Natural killer cell (primary cell): ENCODE measurements around the gene SACM1L. TPM values are rescaled to one million over a fixed set of nuclear protein-coding genes. Genes with fewer than 3 reads are reported as not detected.
"Not testable (repeated sequence)": the region's sequence is repeated elsewhere in the genome, so short reads cannot be mapped to it uniquely, and the experiment has no call there.

ENCODE experiments used
- ATAC-seq, 3 donors: fragments of 150-1000 bp in 2 of 3; fragments of 200-7000 bp in 1 of 3; cut with Tn5 transposase; 1 replicate in 1 of 3; 2 replicates in 2 of 3; pipeline ENCODE4 v1.10.0; 2021; ENCODE audit warnings: mild to moderate bottlenecking in 2 of 3, moderate library complexity in 2 of 3
- DNase-seq, 2 donors: peaks; one replicate each; pipeline versions ENCODE4 v3.0.0 to v3.0.0-alpha.2; 2013 to 2021; ENCODE audit warnings: mixed read lengths in 1 of 2
- H3K27ac ChIP-seq: one replicate; pipeline ENCODE4 v1.5.1; 2013; ENCODE audit warnings: mild to moderate bottlenecking, low read length
- H3K27me3 ChIP-seq: one replicate; pipeline ENCODE4 v1.6.1; 2013; ENCODE audit warnings: low read length; ENCODE audit not compliant: control insufficient read depth, insufficient read depth
- H3K36me3 ChIP-seq: one replicate; pipeline ENCODE4 v1.6.1; 2013; ENCODE audit warnings: low read length; ENCODE audit not compliant: control insufficient read depth, insufficient read depth
- H3K4me1 ChIP-seq: one replicate; pipeline ENCODE4 v1.6.1; 2013; ENCODE audit warnings: low read length; ENCODE audit not compliant: control insufficient read depth, insufficient read depth
- H3K4me3 ChIP-seq: one replicate; pipeline ENCODE4 v1.5.1; 2013; ENCODE audit warnings: low read length
- H3K9me3 ChIP-seq: one replicate; pipeline ENCODE4 v1.6.1; 2013; ENCODE audit warnings: low read length; ENCODE audit not compliant: control insufficient read depth, insufficient read depth
- H3K27ac Mint-ChIP-seq, 2 donors: one replicate each; pipeline ENCODE4 v1.8.0; 2022; ENCODE audit warnings: mild to moderate bottlenecking in 2 of 2, mixed read lengths in 2 of 2, moderate library complexity in 1 of 2
- H3K27me3 Mint-ChIP-seq, 2 donors: one replicate each; pipeline ENCODE4 v1.8.0; 2022; ENCODE audit warnings: low read depth in 2 of 2, mixed read lengths in 2 of 2
- H3K36me3 Mint-ChIP-seq: one replicate; pipeline ENCODE4 v1.8.0; 2022; ENCODE audit warnings: mixed read lengths
- H3K4me1 Mint-ChIP-seq, 2 donors: one replicate each; pipeline ENCODE4 v1.8.0; 2022; ENCODE audit warnings: mixed read lengths in 2 of 2
- H3K4me3 Mint-ChIP-seq: one replicate; pipeline ENCODE4 v1.8.0; 2022; ENCODE audit warnings: mild to moderate bottlenecking, moderate library complexity, mixed read lengths
- H3K9me3 Mint-ChIP-seq, 2 donors: one replicate each; pipeline ENCODE4 v1.8.0; 2022; ENCODE audit warnings: mixed read lengths in 2 of 2
- WGBS: methylation state at CpG from one replicate; pipeline ENCODE4 v1.1.7; 2013; ENCODE audit warnings: missing lambda C conversion rate; ENCODE audit not compliant: insufficient coverage; 5-methylcytosine and 5-hydroxymethylcytosine counted together
- intact Hi-C: fragments of 100-400 bp; cut with micrococcal nuclease; formaldehyde crosslinking; loops from one replicate; pipeline ENCODE4 v1.14.2; 2022
- total RNA-seq, 4 donors: library from RNA; stranded (reverse); fragments of 120-200 nt in 1 of 4; gene quantifications; one replicate each; pipeline versions ENCODE4 v1.2.3 to v1.2.4, GENCODE V29; 2013 to 2022
- TF ChIP-seq, protein P1 (sequence below): fragments of 200-600 bp; IDR thresholded peaks from one replicate; pipeline ENCODE4 v1.8.0; 2022; ENCODE audit warnings: antibody characterized with exemption

The SACM1L gene
- total RNA-seq, 3 donors from 2014 or later (not counting 1 experiment from before 2014, with no cell fraction given) = 93.2 to 110 (median 93.9) TPM

GRCh38 chr3:45692866-45693265 is 3.7 kb downstream of the SACM1L start:
- Mint-ChIP-seq H3K36me3 (peaks cover 7% of the 10 kb centered on the region), H3K27me3 (peaks cover 4 to 7% of the 10 kb centered on the region in 2 donors), H3K4me3 (peak overlapping the region; percentile 88), H3K4me1 (peaks cover 84 to 86% of the 10 kb centered on the region in 2 donors), H3K9me3 (no peaks in the 10 kb centered on the region), H3K27ac (peak overlapping the region; percentile 97 to 100)
- ATAC-seq (no peak), DNase-seq (no peak)
- TF ChIP-seq, protein P1, sequence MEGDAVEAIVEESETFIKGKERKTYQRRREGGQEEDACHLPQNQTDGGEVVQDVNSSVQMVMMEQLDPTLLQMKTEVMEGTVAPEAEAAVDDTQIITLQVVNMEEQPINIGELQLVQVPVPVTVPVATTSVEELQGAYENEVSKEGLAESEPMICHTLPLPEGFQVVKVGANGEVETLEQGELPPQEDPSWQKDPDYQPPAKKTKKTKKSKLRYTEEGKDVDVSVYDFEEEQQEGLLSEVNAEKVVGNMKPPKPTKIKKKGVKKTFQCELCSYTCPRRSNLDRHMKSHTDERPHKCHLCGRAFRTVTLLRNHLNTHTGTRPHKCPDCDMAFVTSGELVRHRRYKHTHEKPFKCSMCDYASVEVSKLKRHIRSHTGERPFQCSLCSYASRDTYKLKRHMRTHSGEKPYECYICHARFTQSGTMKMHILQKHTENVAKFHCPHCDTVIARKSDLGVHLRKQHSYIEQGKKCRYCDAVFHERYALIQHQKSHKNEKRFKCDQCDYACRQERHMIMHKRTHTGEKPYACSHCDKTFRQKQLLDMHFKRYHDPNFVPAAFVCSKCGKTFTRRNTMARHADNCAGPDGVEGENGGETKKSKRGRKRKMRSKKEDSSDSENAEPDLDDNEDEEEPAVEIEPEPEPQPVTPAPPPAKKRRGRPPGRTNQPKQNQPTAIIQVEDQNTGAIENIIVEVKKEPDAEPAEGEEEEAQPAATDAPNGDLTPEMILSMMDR = no peak
- H3K27ac ChIP-seq = peak overlapping the region; percentile 85
- no peaks in the 10 kb centered on the region for H3K9me3 ChIP-seq
- intact Hi-C loops = loop anchor here (10.0 kb wide), 2 partner anchors 152 to 302 kb away; partner anchors contain the start of genes FYCO1 and LZTFL1
- peaks cover 14% of the 10 kb centered on the region for H3K36me3 ChIP-seq
- no peaks in the 10 kb centered on the region for H3K27me3 ChIP-seq
- no peak overlapping the region for H3K4me3 ChIP-seq
- 78% methylated on average over 2 of the region's 3 CpGs for WGBS
- peaks cover 65% of the 10 kb centered on the region for H3K4me1 ChIP-seq

- 8% methylated on average over 3 of the region's 3 CpGs for WGBS
- peak in 1 of 2 donors; percentile 85 for DNase-seq
- Histone ChIP-seq H3K27ac (peak overlapping the region; percentile 85), H3K9me3 (no peaks in the 10 kb centered on the region), H3K4me3 (no peak overlapping the region), H3K36me3 (peaks cover 14% of the 10 kb centered on the region), H3K27me3 (no peaks in the 10 kb centered on the region), H3K4me1 (peaks cover 58% of the 10 kb centered on the region)
- Mint-ChIP-seq H3K27ac (peak overlapping the region; percentile 97 to 100), H3K4me3 (peak overlapping the region; percentile 88), H3K36me3 (peaks cover 3% of the 10 kb centered on the region), H3K27me3 (peaks cover 1 to 3% of the 10 kb centered on the region in 2 donors), H3K4me1 (peaks cover 76 to 83% of the 10 kb centered on the region in 2 donors), H3K9me3 (no peaks in the 10 kb centered on the region)
- intact Hi-C loops = loop anchor here (10.0 kb wide), 2 partner anchors 151 to 301 kb away; partner anchors contain the start of genes FYCO1 and LZTFL1
- TF ChIP-seq, protein P1 = no peak
- ATAC-seq = peak; percentile 33 to 46 (median 44)
Measured at GRCh38 chr3:45693941-45694521, 4.8 kb downstream of the SACM1L start.

GRCh38 chr3:45695166-45695565 is 6.0 kb downstream of the SACM1L start:
- 59% methylated on average over 4 of the region's 4 CpGs for WGBS
- Histone ChIP-seq H3K36me3 (peaks cover 14% of the 10 kb centered on the region), H3K4me1 (peaks cover 63% of the 10 kb centered on the region), H3K27ac (peak overlapping the region; percentile 85)
- not testable (repeated sequence) for H3K27me3 ChIP-seq, DNase-seq, H3K9me3 Mint-ChIP-seq, H3K27me3 Mint-ChIP-seq, ATAC-seq, H3K4me3 ChIP-seq, H3K9me3 ChIP-seq, H3K36me3 Mint-ChIP-seq
- Mint-ChIP-seq H3K4me3 (peak overlapping the region; percentile 88), H3K27ac (peak overlapping the region; percentile 97 to 100), H3K4me1 (peaks cover 76 to 83% of the 10 kb centered on the region in 2 donors)
- intact Hi-C loops = loop anchor here (10.0 kb wide), 2 partner anchors 150 to 300 kb away; partner anchors contain the start of genes FYCO1 and LZTFL1

DNA sequence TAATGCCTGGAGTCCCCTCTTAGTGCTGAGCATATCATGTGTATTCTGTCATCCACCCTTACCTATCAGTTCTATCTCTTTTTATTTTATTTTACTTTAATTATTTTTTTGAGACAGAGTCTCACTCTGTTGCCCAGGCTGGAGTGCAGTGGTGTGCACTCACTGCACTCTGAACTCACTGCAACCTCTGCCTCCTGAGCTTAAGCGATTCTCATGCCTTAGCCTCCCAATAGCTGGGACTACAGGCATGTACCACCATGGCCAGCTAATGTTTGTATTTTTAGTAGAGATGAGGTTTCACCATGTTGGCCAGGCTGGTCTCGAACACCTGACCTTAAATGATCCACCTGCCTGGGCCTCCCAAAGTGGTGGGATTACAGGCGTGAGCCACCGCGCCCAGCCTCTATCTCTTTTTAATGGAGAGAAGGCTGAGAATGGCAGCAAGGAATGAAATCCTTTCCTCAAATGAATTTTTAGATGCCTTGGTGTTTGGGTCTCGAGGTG is 11.4 kb downstream of the SACM1L start:
- peaks cover 24% of the 10 kb centered on the region for H3K4me1 ChIP-seq
- 97% methylated on average over 5 of the region's 6 CpGs for WGBS
- H3K27me3 Mint-ChIP-seq = no peaks in the 10 kb centered on the region
- intact Hi-C loops = no loop called here
- no peaks in the 10 kb centered on the region for H3K27me3 ChIP-seq
- peak overlapping the region; percentile 72 to 84 for H3K27ac Mint-ChIP-seq
- no peaks in the 10 kb centered on the region for H3K9me3 ChIP-seq
- no peak overlapping the region for H3K27ac ChIP-seq
- no peak overlapping the region for H3K4me3 ChIP-seq
- peaks cover 5% of the 10 kb centered on the region for H3K36me3 Mint-ChIP-seq
- ATAC-seq = no peak
- no peak overlapping the region for H3K4me3 Mint-ChIP-seq
- peaks cover 24% of the 10 kb centered on the region for H3K36me3 ChIP-seq
- H3K9me3 Mint-ChIP-seq = no peaks in the 10 kb centered on the region
- no peak for DNase-seq
- peaks cover 49 to 57% of the 10 kb centered on the region in 2 donors for H3K4me1 Mint-ChIP-seq
- TF ChIP-seq, protein P1 = no peak
